Epithelial cell of proximal tubule (primary cell): ENCODE data around the gene TIMM13. TPM values are rescaled to one million over a fixed set of nuclear protein-coding genes. Genes with fewer than 3 reads are reported as not detected.

Experiments
- DNase-seq: peaks from one replicate; pipeline ENCODE4 v3.0.0-alpha.2; 2011; ENCODE audit warnings: low read depth
- H3K4me3 ChIP-seq: 2 replicates; pipeline ENCODE4 v1.5.1; 2011; ENCODE audit warnings: low read depth, mild to moderate bottlenecking, low read length
- total RNA-seq: library from RNA; depleted of rRNA; stranded (reverse); fragments of >200 nt; gene quantifications from 2 replicates; pipeline ENCODE4 v1.2.3, GENCODE V29; 2015
- TF ChIP-seq, protein P1 (sequence below): conservative IDR thresholded peaks from 2 replicates; pipeline ENCODE4 v1.5.1; 2012; ENCODE audit warnings: low read depth, mild to moderate bottlenecking, low read length

TIMM13 gene
- total RNA-seq, 1 donor from 2014 or later = 100 TPM

DNA sequence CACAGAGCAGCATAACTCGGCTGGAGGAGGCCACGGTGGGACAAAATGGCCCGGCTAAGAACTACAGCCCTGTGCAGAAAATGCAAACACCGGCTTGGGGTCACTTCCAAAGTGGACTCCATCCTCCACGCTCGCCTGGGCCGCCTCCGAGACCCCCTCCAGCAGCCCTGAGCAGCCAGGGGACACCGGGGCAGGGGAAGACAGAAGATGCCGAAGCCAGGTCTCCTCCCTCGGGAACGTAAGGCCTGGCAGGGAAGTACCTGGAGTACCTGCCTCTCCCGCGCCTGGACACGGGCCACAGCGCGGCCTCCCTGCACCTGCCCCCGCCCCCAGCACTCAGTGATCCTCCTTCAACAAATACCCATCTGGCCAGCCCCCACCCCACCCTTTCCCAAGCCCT is 24.4 kb upstream of the TIMM13 start:
- H3K4me3 ChIP-seq = no peak overlapping the region
- no peak for DNase-seq
- TF ChIP-seq, protein P1, sequence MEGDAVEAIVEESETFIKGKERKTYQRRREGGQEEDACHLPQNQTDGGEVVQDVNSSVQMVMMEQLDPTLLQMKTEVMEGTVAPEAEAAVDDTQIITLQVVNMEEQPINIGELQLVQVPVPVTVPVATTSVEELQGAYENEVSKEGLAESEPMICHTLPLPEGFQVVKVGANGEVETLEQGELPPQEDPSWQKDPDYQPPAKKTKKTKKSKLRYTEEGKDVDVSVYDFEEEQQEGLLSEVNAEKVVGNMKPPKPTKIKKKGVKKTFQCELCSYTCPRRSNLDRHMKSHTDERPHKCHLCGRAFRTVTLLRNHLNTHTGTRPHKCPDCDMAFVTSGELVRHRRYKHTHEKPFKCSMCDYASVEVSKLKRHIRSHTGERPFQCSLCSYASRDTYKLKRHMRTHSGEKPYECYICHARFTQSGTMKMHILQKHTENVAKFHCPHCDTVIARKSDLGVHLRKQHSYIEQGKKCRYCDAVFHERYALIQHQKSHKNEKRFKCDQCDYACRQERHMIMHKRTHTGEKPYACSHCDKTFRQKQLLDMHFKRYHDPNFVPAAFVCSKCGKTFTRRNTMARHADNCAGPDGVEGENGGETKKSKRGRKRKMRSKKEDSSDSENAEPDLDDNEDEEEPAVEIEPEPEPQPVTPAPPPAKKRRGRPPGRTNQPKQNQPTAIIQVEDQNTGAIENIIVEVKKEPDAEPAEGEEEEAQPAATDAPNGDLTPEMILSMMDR = no peak

DNA sequence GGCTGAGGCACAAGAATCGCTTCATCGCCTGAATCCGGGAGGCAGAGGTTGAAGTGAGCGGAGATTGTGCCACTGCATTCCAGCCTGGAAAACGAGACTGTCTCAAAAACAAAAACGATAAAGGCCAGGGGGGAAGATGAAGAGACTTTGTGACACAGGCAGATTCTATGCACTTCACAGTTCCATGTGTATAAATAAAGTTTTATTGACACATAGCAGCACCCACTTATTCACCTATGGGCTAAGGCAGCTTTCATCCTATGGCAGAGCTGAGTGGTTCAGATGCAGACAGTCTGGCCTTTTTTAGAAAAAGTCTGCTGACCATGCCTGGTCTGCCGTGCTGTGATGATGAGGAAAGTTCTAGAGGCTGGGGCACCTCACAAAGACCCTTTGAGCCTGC is 23.8 kb upstream of the TIMM13 start:
- TF ChIP-seq, protein P1 = no peak
- no peak for DNase-seq
- no peak overlapping the region for H3K4me3 ChIP-seq

DNA sequence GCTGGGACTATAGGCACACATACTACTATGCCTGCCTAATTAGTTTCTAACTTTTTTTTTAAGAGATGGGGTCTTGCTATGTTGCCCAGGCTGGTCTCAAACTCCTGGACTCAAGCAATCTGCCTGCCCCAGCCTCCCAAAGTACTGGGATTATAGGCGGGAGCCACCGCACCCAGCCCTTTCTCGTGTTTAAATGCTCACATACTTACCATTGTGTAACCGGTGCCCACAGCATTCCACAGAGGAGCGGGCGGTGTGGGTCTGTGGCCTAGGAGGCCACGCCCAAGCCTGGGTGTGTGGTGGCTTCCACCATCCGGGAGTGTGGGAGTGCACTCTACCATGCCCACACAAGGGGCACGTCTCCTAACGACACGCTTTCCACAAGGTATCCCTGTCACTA is 21.6 kb upstream of the TIMM13 start:
- H3K4me3 ChIP-seq = no peak overlapping the region
- TF ChIP-seq, protein P1 = no peak
- no peak for DNase-seq

DNA sequence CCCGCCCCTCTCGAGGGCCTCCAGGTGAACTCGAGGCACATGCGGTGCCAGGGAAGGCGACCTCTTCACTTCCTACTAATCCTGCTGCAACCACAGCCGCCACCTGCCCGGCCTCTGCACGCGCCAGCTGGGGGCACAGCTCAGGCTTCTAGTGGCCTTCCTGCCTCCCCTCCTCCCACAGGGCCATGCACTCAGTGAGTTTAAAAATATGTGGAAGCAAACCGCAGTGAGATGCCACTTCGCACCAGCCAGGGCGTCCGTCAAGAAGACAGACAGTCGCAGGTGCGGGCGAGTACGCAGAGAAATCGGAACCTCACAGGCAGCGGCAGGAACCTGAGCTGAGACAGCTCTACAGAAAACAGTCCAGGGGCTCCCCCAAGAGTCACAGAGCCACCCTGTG is 19.0 kb upstream of the TIMM13 start:
- DNase-seq = no peak
- TF ChIP-seq, protein P1 = no peak
- no peak overlapping the region for H3K4me3 ChIP-seq

DNA sequence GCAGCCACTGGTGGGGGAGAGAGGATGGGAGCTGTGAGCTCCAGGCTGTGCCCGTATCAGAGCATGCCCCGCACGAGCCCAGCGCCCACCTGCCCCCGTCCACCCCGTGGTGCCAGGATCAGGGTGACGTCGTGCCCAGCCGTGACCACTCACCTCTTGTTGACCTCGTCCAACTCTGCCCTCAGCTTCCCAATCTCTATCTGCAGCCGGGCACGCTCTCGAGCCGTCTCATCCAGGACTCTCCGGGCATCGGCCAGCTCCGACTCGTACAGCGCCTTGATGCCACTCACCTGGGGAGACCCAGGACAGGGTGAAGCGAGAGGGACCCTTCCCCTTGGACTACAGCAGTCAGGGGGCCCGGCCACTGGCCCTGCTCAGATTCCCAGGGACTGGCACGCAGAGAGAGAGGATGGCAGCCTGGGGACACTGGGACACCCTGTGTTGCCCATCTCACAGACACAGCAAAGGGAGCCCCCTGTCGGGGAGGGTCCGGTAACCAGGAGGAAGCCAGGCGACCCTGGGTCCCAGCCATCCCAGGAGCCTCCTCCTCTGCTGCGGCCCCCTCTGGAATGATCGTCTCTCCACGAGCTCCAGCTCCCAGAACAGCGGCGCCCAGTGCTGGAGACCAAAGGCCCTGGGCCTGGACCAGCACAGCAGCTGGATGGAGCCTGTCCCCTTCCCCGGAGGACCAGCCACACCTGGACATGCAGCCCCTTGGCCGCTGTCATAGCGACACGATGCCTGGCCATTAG is 17.0 kb upstream of the TIMM13 start:
- DNase-seq = no peak
- TF ChIP-seq, protein P1 = no peak
- no peak overlapping the region for H3K4me3 ChIP-seq

DNA sequence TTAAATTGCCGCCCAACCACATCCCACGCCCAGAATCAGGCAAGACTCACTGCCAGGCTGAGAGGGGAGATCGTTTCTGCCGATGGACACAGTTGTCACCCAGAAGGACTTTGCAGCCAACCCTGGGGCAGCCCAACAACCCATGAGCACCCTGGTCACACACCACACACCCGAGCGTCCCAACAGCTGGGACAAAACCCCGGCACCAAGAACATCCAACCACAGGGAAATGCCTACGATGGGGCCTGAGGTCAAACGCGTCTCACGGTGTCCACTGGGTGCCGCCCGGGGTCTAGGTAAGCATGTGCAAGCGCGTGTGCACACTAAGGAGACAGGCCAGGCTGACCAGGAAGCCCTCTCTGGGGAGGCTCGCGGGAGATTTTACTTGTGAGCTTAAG is 16.4 kb upstream of the TIMM13 start:
- DNase-seq = no peak
- TF ChIP-seq, protein P1 = no peak
- H3K4me3 ChIP-seq = no peak overlapping the region
